ENCODE data around the gene CDH12.

GRCh38 chr5:22736443-22737003, 116.6 kb downstream of the CDH12 start:
- TF ChIP-seq EZH2 (IDR thresholded peaks at IDR 0.05; ENCODE audit: insufficient read depth, poor library complexity, severe bottlenecking) (no peak), EZH2phosphoT487 (IDR thresholded peaks at IDR 0.05; ENCODE audit: insufficient read depth, low read depth) (no peak)
